DND-41 (cell line): Measurements from ENCODE around the gene HCN3.

ENCODE experiments used
- ATAC-seq: fragments of 200-7000 bp; cut with Tn5 transposase; 3 replicates; pipeline ENCODE4 v1.9.1; 2021; ENCODE audit warnings: low read depth; ENCODE audit not compliant: insufficient read depth
- DNase-seq: peaks from one replicate; pipeline ENCODE4 v3.0.0-alpha.2; 2020
- H2AFZ ChIP-seq: 2 replicates; pipeline ENCODE4 v1.6.0; 2012; ENCODE audit warnings: low read depth, low read length
- H3K27ac ChIP-seq: 2 replicates; pipeline ENCODE4 v1.5.1; 2012; ENCODE audit warnings: low read length, inconsistent platforms
- H3K27me3 ChIP-seq: fragments of 200-600 bp; sonication (generic); 2 replicates; pipeline ENCODE4 v1.6.0; 2012; ENCODE audit warnings: low read length, mild to moderate bottlenecking, inconsistent platforms; ENCODE audit not compliant: insufficient read depth, poor library complexity
- H3K36me3 ChIP-seq: 2 replicates; pipeline ENCODE4 v1.5.1; 2012; ENCODE audit warnings: low read length, inconsistent platforms; ENCODE audit not compliant: insufficient read depth
- H3K4me1 ChIP-seq: 2 replicates; pipeline ENCODE4 v1.5.1; 2012; ENCODE audit warnings: mild to moderate bottlenecking, low read length; ENCODE audit not compliant: insufficient read depth
- H3K4me2 ChIP-seq: 2 replicates; pipeline ENCODE4 v1.6.0; 2012; ENCODE audit warnings: mild to moderate bottlenecking, moderate library complexity, low read length, inconsistent platforms; ENCODE audit not compliant: insufficient read depth
- H3K4me3 ChIP-seq, 2 experiments: fragments of 200-600 bp in 1 of 2; shearing (Covaris generic) in 1 of 2; 2 replicates each; pipeline ENCODE4 v1.5.1; 2012 to 2016; ENCODE audit warnings: inconsistent platforms in 2 of 2, low read length in 2 of 2, mild to moderate bottlenecking in 2 of 2, low read depth in 1 of 2, moderate library complexity in 1 of 2
- H3K79me2 ChIP-seq: 2 replicates; pipeline ENCODE4 v1.6.0; 2012; ENCODE audit warnings: low read length, inconsistent platforms; ENCODE audit not compliant: insufficient read depth
- H3K9ac ChIP-seq: 2 replicates; pipeline ENCODE4 v1.6.0; 2012; ENCODE audit warnings: low read depth, mild to moderate bottlenecking, inconsistent platforms, low read length, moderate library complexity
- H3K9me3 ChIP-seq: 2 replicates; pipeline ENCODE4 v1.5.1; 2012; ENCODE audit warnings: low read length, moderate library complexity, mild to moderate bottlenecking, inconsistent platforms; ENCODE audit not compliant: insufficient read depth, severe bottlenecking
- H4K20me1 ChIP-seq: 2 replicates; pipeline ENCODE4 v1.6.0; 2012; ENCODE audit warnings: low read length; ENCODE audit not compliant: insufficient read depth
- CTCF ChIP-seq: IDR thresholded peaks from 2 replicates; pipeline ENCODE4 v1.5.1; 2012; ENCODE audit warnings: borderline replicate concordance, low read length, moderate library complexity, mild to moderate bottlenecking; ENCODE audit not compliant: poor library complexity, severe bottlenecking; ENCODE audit errors: extremely low read depth
- EZH2 ChIP-seq: IDR thresholded peaks from 3 replicates; pipeline ENCODE4 v1.6.1; 2012; ENCODE audit warnings: borderline replicate concordance, low read depth, mild to moderate bottlenecking, moderate library complexity, low read length, inconsistent platforms; ENCODE audit not compliant: severe bottlenecking

Gene HCN3

GRCh38 chr1:155293086-155293749, 16.0 kb downstream of the HCN3 start:
- Histone ChIP-seq H3K4me3 (no peak overlapping the region), H4K20me1 (no peaks in the 10 kb centered on the region), H3K79me2 (no peaks in the 10 kb centered on the region), H3K27me3 (no peaks in the 10 kb centered on the region), H2AFZ (no peak overlapping the region), H3K4me1 (no peaks in the 10 kb centered on the region), H3K9me3 (no peaks in the 10 kb centered on the region), H3K4me2 (no peak overlapping the region), H3K36me3 (no peaks in the 10 kb centered on the region), H3K9ac (no peak overlapping the region), H3K27ac (no peak overlapping the region)
- ATAC-seq (no peak), DNase-seq (no peak)
- TF ChIP-seq CTCF (no peak), EZH2 (no peak)

GRCh38 chr1:155294520-155295182, 17.4 kb downstream of the HCN3 start:
- TF ChIP-seq CTCF, result no peak
- TF ChIP-seq EZH2, result no peak
- Histone ChIP-seq H3K79me2 (no peaks in the 10 kb centered on the region), H3K4me1 (no peaks in the 10 kb centered on the region), H3K4me2 (no peak overlapping the region), H3K36me3 (no peaks in the 10 kb centered on the region), H3K9me3 (no peaks in the 10 kb centered on the region), H3K9ac (no peak overlapping the region), H3K27me3 (no peaks in the 10 kb centered on the region), H2AFZ (no peak overlapping the region), H3K27ac (no peak overlapping the region), H3K4me3 (no peak overlapping the region), H4K20me1 (no peaks in the 10 kb centered on the region)
- ATAC-seq (no peak), DNase-seq (no peak)

GRCh38 chr1:155295183-155295941, 18.1 kb downstream of the HCN3 start:
- Histone ChIP-seq H3K9me3 (no peaks in the 10 kb centered on the region), H3K9ac (no peak overlapping the region), H3K36me3 (no peaks in the 10 kb centered on the region), H3K27me3 (no peaks in the 10 kb centered on the region), H3K4me3 (no peak overlapping the region), H3K27ac (no peak overlapping the region), H3K4me1 (no peaks in the 10 kb centered on the region), H4K20me1 (no peaks in the 10 kb centered on the region), H3K4me2 (no peak overlapping the region), H2AFZ (no peak overlapping the region), H3K79me2 (no peaks in the 10 kb centered on the region)
- TF ChIP-seq EZH2, result no peak
- TF ChIP-seq CTCF, result no peak
- DNase-seq (no peak), ATAC-seq (no peak)
